UCSD-AML1 (cell line): ENCODE data around the gene CMIP.

Experiments
- DNase-seq: peaks from one replicate; lab custom pipeline; 2025; ENCODE audit not compliant: unreplicated experiment; lab: John Stamatoyannopoulos, UW

Gene CMIP

GRCh38 chr16:81615411-81615810 lies 170.8 kb downstream of the CMIP start:
- DNase-seq, result no peak

- no peak for DNase-seq
These were observed 171.2 kb downstream of the CMIP start for GRCh38 chr16:81615833-81616232.

- peak; percentile 58 for DNase-seq
These were observed 171.9 kb downstream of the CMIP start for GRCh38 chr16:81616321-81617020.

GRCh38 chr16:81617021-81617346 lies 172.4 kb downstream of the CMIP start:
- DNase-seq, result no peak

GRCh38 chr16:81618187-81618586 lies 173.6 kb downstream of the CMIP start:
- DNase-seq, result no peak

- no peak for DNase-seq
These were observed 174.1 kb downstream of the CMIP start for GRCh38 chr16:81618661-81619060.

GRCh38 chr16:81620029-81620428 lies 175.4 kb downstream of the CMIP start:
- no peak for DNase-seq

GRCh38 chr16:81620796-81621195 lies 176.2 kb downstream of the CMIP start:
- DNase-seq, result no peak

GRCh38 chr16:81621496-81621895 lies 176.9 kb downstream of the CMIP start:
- DNase-seq, result no peak

- DNase-seq, result peak; percentile 43
These were observed 178.9 kb downstream of the CMIP start for GRCh38 chr16:81623365-81624102.

- no peak for DNase-seq
These were observed 179.8 kb downstream of the CMIP start for GRCh38 chr16:81624403-81624759.

GRCh38 chr16:81624760-81625543 lies 180.3 kb downstream of the CMIP start:
- no peak for DNase-seq

GRCh38 chr16:81625544-81626153 lies 181.0 kb downstream of the CMIP start:
- DNase-seq, result peak; percentile 70

- DNase-seq, result no peak
These were observed 181.6 kb downstream of the CMIP start for GRCh38 chr16:81626181-81626674.

- no peak for DNase-seq
These were observed 182.4 kb downstream of the CMIP start for GRCh38 chr16:81627024-81627423.

GRCh38 chr16:81627729-81628244 lies 183.2 kb downstream of the CMIP start:
- no peak for DNase-seq

- no peak for DNase-seq
These were observed 184.6 kb downstream of the CMIP start for GRCh38 chr16:81629034-81629802.

- no peak for DNase-seq
These were observed 185.5 kb downstream of the CMIP start for GRCh38 chr16:81629896-81630634.

GRCh38 chr16:81630635-81631031 lies 186.0 kb downstream of the CMIP start:
- peak; percentile 54 for DNase-seq
